HG02759 (cell line): ENCODE measurements around the gene IL18R1.

Experiments
- ATAC-seq: cut with Tn5 transposase; IDR thresholded peaks from one replicate; pipeline ENCODE4 v1.9.1; 2021; ENCODE audit warnings: mild to moderate bottlenecking, moderate library complexity; ENCODE audit not compliant: unreplicated experiment

The IL18R1 gene

GRCh38 chr2:102427249-102427648 lies 71.7 kb downstream of the IL18R1 start:
- no peak for ATAC-seq

- ATAC-seq, result no peak
These were observed 73.0 kb downstream of the IL18R1 start for GRCh38 chr2:102428573-102428972.

DNA sequence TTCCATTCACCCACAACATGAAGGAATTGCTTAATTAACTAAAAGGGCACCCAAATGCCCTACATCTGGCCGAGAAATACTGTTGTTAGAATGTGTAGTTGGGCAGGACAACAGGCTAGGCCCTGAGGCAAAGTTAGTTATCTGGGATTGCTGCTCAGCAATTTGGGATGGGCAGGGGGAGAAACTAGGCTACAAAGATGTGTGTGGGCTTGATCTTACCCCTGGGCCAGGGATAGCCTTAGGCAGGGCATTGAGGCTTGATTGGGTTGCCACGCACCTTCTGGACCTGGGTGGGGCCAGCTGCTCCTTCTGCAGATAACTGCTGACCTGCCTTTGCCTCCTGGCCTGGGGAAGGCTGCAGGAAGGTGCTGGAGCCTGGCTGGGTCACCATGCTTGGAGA lies 76.8 kb downstream of the IL18R1 start:
- ATAC-seq, result no peak

DNA sequence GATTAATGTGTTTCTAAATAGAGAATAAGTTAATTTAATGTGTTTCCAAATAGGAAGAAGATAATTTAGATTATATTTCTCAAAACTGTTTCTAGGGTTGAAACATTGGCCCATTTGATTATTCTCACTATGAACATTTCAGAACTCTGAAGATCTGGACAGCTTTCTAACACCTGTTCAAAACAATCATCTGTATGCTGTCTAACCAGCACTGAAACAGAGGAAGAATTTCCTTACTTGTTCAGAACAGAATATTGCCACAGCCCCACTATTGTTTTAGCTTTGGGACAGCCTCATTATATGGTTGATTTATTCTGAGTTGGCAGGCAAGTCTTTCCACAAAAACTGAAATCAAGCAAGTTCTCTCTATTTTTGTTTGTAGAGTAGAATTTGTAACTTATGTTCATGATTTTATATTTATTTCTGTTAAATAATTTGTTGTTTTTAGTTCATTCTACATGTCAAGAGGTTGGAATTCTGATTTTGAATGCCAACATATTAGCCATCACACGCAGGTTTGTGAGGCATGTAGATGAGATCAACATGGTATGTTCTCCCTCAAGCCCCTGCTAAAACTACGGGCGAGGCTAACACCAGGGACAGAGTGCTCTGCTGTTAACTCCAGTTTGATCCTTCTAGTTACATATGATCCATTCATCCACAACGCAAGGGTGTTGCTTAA lies 78.5 kb downstream of the IL18R1 start:
- no peak for ATAC-seq

DNA sequence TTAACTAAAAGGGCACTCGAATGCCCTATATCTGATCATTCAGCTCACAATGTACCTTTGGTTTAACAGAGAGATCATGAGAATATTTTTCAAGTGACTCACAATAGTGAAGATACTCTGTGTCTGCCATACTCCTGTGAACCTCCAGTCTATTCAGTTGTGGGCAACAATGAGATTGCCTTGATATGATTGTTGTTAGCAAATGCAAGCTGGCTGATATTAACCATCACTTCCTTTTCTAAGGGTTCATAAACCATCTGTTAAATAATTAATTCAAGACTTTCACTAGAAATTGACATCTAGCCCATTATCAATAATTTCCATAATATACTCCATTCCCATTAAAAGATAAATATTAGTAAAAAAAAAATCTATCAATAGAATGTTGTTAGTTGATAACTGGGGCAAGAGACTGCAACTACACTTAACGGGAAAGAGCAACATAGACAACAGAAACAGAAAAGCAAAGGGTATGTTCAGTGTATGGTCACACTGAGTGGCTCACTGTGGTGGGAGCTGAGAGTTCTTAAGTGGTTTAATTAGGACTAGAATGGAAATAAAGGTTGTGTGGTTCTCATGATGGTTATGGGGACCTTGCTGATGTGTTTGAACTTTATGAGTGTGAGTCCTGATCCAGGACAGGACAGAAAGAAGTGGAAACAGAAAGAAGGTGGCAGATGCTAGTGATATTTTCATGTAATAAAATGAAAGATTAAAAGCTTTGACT lies 79.2 kb downstream of the IL18R1 start:
- ATAC-seq, result no peak

DNA sequence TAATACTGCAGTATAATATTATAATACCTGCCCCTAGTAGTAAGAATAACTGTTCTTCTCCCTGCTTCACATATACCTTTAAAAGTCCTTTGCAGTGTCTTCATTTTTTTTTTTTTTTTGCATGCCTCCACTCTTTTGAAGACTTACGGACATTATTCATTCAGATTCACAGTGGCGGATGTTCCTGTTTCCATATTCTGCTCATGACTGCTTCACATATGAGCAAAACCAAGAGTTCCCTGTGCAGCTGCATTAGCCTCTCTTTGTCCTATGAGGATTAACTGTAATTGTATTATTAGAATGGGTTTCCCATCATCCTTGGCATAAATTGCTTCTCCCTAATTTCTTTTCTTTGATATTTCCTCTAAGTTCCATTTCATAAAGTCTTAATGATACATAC lies 80.1 kb downstream of the IL18R1 start:
- no peak for ATAC-seq

DNA sequence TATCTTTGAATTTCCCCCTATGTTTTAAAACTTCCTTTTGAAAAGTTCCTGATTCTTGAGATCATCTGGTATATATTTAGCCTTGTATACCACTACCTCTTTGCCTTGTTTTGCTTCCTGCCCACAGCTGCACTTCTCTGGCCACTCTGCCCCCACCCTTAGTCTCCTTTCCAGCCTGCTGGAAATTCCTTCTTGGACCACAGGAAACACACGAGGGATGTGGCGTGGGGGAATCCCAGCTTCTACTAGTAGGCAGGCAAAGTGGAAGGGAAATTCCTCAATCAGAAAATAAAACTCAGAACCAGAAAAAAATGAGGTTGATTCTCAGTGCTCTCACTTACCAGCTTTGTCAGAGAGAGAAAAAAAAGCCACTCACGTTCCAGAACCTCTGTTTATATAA lies 80.7 kb downstream of the IL18R1 start:
- ATAC-seq, result no peak

DNA sequence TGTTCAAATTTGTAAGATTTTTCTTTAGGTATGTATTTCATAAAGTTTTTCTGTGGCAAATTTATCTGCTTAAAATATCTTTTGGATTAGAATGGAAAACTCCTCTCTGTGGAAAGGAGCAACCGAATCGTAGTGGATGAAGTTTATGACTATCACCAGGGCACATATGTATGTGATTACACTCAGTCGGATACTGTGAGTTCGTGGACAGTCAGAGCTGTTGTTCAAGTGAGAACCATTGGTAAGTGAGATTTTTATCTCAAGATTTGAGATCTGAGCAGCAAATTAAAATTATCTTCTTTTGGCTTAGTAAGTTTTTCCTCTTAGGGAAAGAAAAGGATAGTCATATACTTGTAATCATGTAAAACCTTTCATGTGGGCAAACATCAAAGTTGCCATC lies 81.5 kb downstream of the IL18R1 start:
- ATAC-seq, result no peak

- no peak for ATAC-seq
These were observed 82.5 kb downstream of the IL18R1 start for GRCh38 chr2:102438111-102438510.

DNA sequence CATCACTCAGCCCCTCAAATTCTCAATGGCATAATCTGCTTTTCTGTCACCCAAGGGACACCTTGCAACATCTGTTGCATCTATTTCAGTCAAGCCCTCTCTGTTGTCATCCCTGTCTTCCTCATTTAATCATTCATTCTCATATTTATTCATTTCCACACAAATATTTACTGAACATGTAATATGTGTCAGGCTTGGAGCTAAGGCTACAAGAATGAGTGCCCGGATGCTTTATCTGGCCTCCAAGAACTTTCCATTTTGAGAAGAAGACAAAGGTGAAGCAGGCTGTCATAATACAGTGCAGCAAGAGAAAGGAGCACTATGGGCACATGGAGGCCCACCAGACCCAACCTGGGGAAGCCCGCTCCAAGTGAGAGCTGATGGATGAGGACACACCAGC lies 83.0 kb downstream of the IL18R1 start:
- no peak for ATAC-seq

DNA sequence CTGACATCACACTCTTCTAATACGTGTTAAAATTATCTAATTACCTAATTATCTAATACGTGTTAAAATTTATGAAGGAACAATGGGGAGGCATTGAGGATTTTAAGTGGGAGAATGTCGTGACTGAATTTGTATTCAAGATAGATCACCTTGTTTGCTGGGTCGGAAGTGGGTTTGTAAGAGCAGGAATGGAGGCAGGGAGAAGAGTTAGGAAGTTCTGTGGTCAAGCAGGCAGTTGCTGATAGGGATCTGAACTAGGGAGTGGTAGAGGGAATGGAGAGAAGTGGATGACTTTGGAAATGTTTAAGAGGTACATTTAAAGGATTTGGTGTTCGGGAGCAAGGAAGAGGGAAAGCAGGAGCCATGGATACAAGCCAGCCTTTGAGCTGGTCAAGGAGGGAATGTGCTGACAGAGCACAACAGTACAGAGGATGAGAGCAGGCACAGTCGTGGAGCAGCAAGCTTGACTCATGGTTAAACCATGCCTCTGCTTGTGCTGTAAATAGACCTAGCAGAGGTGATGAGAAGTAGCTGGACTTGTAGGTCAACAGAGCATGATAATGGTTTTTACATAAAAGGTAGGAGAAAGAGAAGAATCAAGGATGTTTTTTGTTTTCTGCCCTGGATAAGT lies 83.6 kb downstream of the IL18R1 start:
- ATAC-seq, result no peak

- peak; percentile 71 for ATAC-seq
These were observed 87.6 kb downstream of the IL18R1 start for GRCh38 chr2:102442967-102443828.

DNA sequence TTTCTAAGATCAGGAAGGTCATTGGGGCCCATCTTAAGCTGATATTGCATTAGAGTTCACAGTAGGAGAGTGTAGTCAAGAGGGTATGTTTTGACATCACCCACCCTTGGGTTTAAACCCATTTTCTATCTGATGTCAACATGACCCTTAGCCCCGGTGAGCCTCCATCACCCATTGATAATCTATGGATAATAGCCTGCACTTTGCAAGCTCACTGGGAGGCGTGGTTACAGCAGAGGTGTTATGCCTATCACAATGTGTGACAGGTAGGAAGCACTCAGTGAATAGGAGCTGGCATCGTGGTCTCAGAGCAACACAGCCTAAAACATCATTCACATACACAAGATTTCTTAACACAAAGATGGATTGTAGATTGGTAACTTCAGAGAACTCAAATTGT lies 88.6 kb downstream of the IL18R1 start:
- no peak for ATAC-seq

DNA sequence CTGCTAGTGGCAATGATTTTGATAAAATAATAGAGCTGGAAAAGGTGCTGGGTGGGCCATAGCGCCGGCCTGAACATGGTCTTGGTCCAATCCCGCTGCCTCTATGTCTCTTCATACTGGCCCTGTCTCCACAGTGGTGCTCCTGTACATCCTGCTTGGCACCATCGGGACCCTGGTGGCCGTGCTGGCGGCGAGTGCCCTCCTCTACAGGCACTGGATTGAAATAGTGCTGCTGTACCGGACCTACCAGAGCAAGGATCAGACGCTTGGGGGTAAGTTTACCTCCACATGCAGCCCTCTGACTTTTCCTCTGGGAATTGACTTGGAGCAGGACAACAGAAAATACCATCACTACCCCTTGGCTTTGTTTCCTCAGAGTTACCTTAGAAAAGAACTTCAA lies 91.3 kb downstream of the IL18R1 start:
- ATAC-seq, result no peak
